IPS DF 19.7 (cell line): ENCODE data around the gene ALOX15B.

Source experiments
- DNase-seq: peaks from one replicate; pipeline ENCODE4 v3.0.0-alpha.2; 2013; ENCODE audit warnings: low read depth, low spot score

ALOX15B gene

DNA sequence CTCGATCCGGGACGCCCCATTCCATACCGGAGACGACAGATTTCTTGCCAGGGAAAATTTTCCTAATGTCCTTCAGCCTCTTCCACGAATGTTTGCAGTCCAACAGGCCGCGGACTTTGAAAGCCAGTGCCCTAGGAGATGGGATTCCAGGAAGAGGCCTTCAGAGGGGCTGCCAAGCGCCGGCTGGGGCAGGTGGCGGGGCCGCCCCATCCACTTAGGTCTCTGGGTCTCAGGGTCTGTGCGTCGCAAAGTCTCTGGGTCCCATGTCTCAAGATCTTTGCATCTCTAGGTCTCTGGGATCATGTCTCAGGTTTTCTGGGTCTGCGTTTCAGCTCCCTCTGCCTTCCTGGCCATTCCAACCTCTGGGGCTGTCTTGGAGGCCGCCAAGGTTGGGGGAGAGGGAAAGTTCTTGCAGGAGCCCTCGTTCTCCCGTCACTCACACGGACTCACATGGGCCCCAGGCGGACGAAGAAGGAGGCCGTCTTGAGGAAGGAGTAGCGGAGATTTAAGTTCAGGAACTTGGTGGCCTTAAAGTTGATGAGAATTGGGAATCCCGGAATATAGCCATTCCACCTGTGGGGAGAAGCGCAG, 41.4 kb downstream of the ALOX15B start:
- DNase-seq: no peak

DNA sequence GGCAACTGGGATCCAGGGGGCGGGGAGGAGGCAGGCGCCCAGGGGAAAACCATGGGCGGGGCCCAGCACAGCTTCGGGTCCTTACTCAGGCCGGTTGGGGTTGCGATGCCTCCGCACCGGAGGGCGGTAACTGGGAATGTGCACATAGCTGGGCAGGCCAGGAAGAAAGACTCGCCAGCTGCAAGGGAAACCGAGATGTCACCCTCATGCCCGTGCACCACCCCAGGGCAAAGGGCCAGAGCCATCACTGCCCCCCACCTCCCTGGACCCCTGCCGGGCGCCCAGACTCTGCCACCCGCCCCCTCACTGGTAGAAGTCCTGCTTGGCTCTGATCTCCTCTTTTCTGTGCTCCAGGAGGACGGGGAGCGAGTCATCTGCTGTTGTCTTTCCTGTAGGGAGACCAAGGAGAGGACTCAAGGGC, 42.0 kb downstream of the ALOX15B start:
- no peak for DNase-seq

DNA sequence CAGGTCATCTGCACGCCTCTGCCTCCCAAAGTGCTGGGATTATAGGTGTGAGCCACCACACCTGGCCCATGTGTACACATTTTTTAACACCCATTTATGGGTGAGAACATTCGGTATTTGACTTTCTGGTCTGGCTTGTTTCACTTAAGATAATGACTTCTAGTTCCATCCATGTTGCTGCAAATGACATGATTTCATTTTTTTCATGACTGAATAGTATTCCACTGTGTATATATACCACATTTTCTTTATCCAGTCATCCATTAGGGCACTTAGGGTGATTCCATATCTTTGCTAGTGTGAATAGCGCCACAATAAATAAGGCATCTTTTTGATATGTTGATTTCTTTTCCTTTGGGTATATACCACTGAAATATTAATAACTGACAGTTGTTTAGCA, 43.0 kb downstream of the ALOX15B start:
- no peak for DNase-seq

DNA sequence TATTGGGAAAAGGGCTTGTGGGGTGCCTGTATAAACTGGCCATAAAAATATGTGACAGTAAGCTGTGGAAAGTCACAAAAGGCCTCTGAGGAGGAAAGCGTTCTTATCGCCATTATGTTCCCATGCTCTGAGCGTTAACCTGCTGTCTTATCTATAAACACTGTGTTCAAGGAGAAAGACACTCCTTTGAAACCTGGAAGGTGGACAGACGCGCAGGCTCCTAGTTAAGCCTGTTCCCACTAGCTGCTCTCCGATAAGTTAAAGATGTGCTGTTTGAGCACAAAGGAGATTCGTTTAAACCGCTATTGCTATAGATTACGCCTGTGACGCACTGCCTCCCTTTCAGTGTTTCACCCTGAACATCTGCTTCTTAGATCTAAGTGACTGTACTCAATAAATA, 43.4 kb downstream of the ALOX15B start:
- no peak for DNase-seq

DNA sequence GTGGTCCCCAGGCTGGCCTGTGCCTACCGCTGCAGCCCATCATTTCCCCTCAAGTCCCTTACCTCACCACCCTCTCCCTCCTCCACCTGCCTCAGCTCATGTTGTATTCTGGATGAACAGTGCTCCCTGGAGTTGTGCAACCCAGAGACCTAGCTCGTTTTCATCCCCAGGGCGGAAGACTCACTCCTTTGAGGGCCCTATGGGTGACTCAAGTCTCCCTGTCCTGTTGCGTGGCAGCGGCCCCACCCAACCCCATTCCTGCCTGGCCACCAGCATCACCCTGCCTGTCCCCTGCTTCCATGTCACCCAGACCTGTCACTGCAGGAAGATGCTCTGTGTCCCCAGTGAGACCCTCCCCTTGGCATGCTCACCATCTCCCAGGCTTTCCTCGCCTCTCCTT, 45.4 kb downstream of the ALOX15B start:
- no peak for DNase-seq

DNA sequence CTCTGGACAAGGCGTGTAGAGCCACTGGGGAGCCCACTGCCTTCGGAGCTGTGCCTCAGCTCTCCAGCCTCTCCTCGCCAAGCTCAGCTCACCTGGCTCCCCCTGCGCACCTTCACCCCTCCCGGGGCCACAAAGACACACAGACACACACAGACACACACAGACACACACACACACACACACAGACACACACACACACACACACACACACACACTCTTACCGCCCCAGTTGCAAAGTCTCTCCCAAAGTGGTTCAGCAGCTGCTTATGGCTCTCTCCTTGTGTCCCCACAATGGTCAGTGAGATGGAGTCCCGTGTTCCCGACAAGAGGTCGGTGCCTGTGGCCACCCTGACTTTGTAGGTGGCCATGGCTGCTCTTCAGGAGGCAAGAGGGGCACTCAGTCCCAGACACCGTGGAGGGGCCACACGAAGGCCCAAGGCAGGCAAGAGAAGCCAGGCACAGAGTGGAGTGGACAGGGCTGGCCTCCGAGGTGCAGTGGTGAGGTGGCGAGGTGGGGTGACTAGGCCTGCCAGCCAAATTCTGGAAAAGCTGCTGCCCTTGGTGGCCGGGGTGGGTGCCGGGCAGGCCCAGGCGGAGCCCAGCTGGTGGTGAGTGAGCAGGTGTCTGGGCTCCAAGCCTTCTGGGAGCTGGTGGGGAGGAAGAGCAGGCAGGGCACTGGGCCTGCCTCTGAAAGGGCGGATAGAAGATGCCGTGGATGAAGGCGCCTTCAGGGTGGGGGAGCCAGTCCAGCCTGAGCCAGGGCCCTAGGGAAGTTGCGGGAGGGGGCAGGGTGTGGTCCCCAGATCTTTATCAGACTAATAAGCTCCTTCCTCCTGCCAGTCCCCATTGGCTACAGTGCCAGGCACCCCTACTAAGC, 48.5 kb downstream of the ALOX15B start, which contains the start of gene ALOX12B:
TSS of gene ALOX12B (minus strand) at position 642 of the 877 bp plus-strand sequence. CDS start at position 368, 274 bp downstream.
- DNase-seq: no peak

DNA sequence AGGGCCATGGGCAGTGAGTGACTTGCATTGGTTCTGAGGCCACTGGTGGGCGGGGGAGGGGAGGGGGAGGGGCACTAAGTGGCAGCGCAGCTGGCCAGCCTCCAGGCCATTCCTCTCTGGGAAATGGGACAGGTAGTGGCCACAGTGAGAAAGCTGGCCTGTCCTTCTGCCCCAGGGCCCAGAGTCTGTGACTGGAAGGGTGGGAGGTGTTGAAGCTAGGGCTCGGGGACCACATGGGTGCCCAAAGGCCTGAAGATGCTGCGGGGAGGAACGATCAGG, 49.0 kb downstream of the ALOX15B start:
- DNase-seq: no peak

DNA sequence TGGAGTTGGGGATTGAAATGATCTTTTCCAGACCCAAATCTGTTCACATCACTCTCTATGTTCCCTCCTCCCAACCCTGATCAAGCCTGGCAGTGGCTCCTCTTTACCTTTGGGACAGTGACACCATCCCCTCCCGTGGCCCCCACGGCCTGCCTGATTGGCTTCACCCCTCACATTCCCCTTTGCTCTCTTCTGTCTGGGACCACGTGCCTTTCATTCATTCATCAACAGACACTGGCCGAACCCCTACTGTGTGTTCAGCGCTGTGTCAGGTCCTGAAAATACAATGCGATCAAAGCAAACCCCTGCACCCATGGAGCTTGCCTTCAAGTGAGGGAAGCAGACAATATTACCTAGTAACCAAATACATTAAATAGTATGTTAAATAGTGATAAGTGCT, 50.9 kb downstream of the ALOX15B start:
- DNase-seq: no peak

DNA sequence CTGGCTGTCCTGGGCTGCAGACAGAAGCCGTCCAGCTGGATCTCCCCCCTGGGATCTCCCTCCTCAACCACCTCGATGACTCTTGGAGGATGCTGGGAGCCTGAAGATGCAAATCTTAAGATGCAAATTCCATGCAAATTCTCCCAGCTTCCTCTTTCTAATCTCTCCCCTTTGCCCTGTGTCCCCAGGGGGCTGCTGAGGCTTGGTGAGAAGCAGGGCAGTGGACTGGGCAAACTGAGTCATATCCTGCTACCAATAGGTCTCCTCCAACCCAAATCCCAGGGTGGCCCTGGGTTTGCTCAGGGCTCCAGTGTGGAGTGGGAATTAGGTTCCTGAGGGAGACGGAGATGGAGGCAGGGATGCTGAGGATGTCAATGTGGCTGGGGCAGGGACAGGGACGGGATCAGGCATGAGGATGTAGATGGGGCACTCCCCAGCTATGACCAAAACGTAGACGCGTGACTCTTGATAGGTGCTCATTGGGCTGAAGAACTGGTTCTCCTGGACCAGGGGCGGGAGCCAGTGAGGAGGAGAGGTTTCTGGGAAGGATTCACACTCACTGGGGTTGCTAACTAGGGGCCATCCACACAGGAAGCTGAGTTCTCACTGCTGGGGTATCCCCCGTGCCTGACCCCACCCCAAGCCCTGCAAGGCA, 52.3 kb downstream of the ALOX15B start:
- DNase-seq: no peak

DNA sequence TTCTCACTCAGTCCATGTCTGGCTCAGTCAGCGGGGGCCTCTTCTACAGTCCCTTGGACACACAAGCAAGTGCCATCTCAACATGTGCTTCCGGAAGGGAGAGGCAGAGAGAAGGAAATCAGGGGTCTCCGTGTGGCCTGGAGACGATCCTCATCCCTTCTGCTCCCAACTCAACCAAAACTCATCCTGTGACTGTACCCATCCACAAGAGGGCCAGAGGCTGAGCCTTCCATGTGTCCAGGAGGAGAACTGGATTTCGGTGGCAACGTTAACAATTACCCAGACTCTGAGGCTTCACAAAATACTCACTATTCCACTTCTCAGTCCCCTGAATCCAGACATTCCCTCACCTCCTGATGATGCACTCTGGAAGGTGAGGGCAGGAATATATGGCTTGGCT, 56.5 kb downstream of the ALOX15B start:
- DNase-seq: no peak

DNA sequence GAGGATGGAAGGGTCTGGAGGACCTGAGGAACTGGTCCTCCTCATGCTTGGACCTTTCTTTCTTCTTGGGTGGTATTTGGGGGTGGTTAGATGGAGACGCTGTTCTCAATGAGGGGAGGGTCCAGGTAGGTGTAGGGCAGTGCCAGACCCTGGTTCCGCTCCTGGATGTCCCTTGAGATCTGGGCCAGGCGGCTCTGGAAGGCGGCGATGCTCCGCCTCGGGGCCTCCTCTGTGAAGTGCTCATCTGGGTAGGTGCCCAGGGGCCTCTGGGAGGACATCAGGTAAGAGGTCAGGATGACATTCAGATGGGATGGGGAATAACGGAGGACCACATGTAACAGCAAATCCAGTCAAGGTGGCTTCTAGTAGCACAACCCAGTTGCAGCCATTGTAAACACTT, 57.7 kb downstream of the ALOX15B start:
- no peak for DNase-seq
